NCI-H2227 (cell line): ENCODE results near the gene GPSM1.

ENCODE experiments used
- DNase-seq: peaks from one replicate; lab custom pipeline; 2025; ENCODE audit not compliant: unreplicated experiment; lab: John Stamatoyannopoulos, UW

The GPSM1 gene

DNA sequence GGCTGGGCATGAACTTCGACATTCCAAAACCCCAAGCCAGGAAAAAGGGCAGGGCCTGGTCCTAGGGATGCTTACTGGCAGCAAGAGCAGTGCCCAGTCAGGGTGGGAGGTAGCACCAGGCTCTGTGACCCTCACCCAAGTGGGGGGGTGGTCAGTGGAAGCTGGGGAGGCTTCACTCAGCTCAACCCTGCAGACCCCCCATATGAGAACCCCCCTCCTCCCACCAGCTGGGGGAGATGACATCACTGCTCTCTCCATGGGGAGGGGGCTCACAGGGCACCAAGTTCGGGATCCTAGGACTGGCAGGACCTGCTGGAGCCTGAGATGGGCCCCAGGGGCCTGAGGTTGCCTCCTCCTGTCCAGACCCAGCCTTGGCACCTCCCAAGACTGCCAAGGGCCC is 31.5 kb downstream of the GPSM1 start:
- DNase-seq: no peak

DNA sequence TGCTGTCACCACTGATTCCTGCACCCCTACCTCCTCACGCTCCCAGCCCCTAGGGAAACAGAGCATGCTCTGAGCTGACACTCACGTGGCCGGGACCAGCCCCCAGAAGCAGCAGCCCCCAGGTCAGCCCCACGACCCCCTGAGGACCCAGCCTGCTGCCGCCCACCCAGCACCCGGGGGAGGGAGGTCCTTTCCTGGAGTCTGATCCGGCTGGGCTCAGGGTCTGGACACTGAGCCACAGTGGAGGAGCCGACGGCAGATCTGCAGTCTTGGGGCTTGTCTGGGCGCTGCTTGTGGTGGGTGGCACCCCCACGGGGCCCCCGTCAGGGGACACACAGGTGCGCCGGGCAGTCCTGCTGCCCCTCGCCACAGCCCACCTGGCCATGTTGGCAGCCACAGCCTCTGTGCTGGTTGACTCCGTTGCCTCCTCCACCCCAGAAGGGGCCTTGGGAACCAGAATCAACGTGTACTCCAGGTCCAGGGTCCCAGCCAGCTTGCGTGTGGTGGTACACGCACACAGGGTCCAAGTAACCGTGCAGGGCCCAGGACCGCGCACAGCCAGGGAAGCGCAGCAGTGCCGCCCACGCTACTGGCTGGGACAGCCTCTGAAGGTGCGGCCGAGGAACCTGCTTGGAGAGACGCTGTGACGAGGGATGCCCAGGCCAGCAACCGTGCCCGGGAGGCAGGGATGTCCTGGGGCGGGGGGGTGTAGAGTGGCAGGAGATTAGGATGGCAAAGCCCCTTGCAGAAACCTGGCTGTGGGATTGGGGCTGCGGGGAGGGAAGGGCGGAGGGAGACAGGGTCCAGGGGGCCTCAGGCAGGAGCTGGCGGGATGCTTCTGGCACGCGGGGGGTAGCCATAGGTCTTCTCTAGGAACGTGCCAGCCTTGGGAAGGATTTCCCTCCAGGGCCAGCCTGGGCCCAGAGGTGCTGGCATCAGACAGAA is 32.7 kb downstream of the GPSM1 start:
- DNase-seq: no peak

DNA sequence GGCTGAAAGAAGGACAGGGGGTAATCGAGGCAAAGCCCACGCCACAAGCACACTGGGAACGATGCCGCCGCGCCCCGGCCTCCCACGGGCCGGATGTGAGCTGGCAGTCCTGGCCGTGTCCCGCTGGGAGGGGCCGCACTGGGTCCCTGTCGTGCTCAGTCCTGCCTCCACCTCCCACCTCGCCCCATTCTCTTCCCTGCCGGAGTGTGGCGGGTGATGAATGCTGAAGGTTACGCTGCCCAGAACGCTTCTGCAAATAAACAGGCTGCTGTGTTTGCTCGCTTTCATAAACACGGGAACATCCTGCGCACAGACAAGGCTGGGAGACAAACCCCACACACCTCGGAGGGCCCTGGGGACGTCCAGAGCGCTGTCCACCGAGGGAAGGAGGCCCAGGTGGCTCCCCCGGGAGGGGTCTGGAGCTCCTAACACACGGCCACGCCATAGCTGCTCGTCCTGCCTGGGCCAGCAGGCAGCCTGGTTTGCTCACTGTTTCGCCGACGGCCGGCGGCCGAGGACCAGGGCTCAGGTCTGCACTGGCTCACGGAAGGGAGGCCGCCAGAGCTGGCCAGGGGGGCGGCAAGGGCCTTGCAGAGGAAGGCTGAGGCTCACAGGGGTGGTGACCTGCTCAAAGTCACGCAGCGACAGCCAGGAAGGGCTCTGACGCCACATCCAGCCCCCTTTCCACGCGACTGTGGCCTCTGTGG is 33.9 kb downstream of the GPSM1 start:
- DNase-seq: no peak

DNA sequence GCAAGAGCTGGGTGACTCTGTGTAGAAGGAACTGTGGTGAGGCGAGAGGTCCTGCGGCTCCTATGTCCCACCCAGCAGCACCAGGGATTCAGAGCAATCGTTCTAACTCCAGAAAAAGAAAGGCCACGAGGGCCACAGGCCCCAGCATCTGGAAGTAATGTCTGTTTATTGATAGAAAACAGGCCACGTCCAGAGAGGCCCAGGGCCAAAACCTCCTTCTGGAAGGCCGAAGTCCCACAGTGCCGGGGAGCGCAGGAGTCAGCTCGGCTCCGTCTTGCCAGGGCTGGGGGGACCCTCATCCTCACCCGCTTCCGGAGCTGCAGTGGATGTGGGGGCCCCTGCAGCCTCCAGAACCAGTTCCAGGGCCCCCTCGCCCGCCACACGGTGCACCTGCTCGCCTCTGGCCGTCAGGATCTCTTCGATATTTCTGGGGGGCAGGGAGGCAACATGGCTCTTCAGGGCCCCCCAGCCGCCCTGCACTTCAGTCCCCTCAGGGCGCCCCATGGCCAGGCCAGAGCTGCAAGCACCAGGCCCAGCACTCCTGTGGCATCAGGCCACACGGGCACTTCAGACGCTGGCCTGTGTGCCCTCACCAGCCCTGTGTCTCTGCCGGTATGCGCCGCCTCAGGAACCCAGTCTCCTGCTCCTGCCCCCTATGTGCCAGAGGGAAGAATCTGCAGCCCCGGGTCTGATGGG is 34.6 kb downstream of the GPSM1 start:
- DNase-seq: no peak

GRCh38 chr9:136362450-136362784 is 35.1 kb downstream of the GPSM1 start:
- no peak for DNase-seq

GRCh38 chr9:136363106-136363948 is 36.0 kb downstream of the GPSM1 start, which contains the start of gene DNLZ:
Gene DNLZ (minus strand): TSS chr9:136363744. CDS start chr9:136363714, 30 bp downstream.
- DNase-seq: peak; percentile 90

DNA sequence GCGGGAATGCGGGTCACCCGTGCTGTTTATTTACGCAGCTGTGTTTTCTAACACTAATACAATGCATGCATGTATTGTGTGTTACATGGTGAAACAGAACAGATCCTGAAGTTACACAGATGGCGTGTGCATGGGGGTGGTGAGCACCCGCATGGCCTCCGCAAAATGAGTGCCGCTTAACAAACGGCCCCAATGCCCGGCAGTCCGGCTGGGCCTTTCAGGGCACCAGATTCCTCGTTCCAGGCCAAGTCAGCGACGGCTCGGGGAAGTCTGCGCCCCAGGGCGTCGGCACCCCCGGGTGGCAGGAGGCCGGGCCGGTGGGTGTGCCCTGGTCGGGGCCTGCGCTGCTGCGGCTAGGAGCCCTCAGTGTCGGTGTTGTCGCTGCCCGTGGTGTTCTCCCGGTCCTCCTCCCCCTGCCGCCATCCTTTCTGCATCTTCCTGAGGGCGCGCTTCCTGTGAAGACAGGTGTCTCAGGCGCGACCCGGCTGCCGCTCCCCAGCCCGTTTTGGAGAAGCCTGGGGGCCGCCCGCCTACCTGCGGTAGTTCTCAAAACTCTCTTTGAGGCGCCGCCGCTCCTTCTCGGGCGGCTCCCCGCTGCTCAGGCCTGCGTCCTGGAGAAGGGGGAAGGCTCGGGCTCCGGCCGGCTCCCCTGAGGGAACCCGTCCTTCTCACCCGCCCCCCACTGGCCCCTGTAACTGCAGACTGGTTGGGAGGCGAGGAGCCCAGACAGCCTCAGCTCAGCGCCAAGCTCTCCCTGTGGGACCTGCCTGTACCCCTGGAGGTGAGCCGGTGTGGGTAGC is 36.8 kb downstream of the GPSM1 start:
- DNase-seq: no peak

- peak; percentile 60 for DNase-seq
Observed at GRCh38 chr9:136364942-136365774, 37.8 kb downstream of the GPSM1 start.

DNA sequence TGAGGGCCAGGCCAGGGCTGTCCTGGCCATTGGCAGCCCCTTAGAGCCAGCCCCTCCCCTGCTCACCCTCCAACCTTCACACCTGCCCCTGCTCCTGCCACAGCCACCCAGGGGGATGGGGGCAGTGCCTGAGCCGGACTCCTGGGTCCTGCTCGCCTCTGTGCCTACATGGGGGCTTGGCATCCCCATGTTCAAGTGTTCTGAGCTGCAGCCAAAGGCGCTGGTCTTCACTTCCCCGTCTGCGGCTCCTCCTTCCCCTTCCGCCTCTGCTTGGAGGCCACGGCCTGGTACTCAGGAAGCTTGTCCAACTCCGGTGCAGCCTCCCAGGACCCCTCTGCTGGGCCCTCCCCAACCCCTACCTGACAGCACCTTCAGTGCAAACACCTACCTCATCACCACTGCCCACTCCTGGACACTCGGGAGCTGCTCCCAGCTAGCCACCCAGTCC is 38.5 kb downstream of the GPSM1 start:
- no peak for DNase-seq

- DNase-seq: no peak
Observed at GRCh38 chr9:136366826-136367225, 39.5 kb downstream of the GPSM1 start.

DNA sequence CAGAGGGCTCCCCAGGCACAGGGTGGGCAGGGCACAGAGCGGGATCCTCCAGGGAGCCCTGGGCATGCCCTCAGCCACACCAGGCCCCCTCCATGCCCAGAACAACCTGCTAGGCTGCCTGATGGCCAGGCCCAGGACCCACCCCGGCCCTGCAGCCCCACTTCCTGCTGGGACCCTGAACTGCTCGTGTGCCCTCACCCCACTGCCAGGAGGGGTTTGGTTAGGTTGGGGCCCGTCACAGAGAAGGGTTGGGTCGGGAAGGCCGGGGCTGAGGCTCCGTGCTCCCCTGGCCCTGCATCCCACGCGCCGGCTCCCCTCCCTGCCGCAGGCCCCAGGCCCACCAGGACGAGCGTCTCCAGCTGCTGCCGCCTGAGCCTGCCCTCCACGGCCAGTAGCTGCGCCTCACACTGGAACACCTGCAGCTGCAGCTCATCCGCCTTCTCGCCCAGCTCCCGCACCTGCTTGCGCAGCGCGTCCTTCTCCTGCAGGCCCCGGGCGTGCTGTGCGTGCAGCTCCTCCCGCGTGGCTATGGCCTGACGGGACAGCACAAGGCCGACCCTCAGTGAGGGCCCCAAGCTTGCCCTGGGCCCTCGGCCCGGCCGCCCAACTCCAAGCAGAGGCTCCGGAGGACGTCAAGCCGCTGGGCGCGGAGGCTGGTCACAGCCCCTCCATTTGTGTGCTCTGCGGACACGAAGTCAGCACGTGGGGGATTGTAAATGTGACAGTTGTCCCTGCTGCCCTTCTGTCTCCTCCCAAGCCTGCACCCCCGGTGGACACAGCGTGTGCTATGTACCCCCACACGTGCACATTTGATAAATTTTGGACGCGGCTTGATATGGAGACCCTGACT is 40.2 kb downstream of the GPSM1 start:
- no peak for DNase-seq

DNA sequence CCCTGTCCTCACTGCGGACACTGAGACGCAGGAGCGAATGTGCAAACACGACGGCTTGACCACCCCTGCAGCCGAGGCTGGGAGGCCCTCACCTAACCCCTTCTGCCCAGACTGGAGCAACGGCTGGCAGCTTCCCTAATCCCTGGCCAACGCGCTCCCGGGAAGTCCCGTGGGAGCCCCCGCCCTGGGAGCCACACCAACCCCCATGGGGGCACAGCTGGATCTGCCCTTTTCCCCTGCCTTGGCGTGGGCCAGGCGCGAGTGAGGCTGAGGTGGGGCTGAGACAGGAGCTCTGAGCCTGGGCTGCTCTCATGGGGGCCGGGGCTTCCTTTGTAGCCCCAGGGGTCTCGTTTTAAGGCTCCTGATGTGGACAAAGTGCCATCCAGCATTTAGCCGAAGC is 40.9 kb downstream of the GPSM1 start:
- no peak for DNase-seq

DNA sequence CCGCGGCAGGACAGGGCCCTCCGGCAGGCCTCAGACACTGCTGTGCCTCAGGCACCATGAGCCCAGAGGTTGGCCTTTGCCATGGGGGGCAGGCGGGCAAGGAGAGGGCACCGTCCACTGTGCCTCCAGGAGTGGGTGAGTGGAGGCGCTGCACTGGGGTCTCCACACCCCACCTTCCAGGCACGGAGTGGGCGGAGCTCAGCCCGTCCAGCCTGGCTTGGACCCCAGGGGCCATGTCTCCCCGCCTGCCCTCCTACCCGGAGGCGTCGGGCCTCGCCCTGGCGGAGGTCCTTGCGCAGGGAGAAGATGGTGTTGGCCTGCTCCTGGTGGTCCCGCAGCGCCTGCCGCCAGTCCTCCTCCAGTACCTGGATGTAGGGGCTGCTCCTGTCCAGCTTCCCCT is 42.7 kb downstream of the GPSM1 start:
- DNase-seq: no peak

- DNase-seq: no peak
Observed at GRCh38 chr9:136370687-136371532, 43.6 kb downstream of the GPSM1 start.

DNA sequence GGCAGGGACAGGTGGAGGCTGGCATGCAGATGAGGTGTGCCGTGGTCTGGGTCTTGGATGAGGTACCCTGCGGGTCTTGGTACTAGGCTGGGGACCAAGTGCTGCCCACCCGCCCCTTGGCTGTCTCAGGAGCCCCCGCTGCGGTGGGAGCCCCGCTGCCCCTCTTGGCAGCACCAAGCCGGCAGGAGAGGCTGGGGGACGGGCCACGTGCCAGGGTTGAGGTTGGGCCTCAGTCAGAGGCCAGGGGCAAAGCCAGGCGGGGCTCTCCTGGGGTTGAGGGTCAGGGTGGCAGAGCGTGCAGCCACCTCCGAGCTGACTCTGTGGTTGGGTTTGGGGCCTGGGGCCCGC is 44.2 kb downstream of the GPSM1 start:
- no peak for DNase-seq

GRCh38 chr9:136372006-136372405 is 44.7 kb downstream of the GPSM1 start:
- no peak for DNase-seq

DNA sequence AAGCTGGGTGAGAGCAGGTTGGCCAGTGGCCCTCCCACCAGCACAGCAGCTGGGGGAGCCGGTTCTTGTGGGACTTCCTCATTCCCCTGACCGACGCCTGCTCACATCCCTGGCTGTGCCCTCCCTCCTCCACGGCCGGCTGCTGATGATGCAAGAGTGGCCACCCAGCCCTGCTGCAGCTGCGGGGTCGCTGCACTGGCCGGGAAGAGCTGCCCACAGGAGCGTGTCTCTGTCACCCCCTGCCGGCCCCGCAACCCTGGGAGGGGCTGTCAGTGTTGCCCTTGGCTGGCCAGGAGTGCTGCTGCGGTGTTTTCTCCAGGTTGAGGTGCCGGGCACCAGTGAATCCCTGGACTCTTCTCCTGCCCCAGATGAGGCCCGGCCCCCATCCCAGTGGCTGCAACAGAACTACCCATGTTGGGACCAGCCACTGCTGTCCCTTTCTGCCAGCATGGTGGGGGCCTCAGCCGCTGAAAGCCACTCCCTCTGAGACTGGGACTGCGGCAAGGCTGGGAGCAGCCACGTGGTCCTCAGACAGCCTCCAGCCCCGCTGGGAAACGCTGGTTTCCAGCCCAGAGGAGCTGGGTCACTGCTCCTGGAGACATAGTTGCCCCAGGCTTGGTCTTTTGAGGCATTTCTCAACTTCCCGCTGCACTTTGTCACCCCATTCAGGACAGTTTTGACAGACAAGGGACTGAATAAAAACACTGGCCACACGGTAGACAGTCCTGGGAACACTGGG is 45.4 kb downstream of the GPSM1 start:
- DNase-seq: no peak
